Suprapubic skin (tissue), 3 donors: ENCODE data around the gene HMG20A.

Source experiments
- CTCF ChIP-seq, 2 donors: fragments of 200-600 bp in 1 of 2; fragments of 450-650 bp in 1 of 2; sonication (generic) in 1 of 2; IDR thresholded peaks; one replicate each; pipeline ENCODE4 v1.5.1; 2016 to 2019; ENCODE audit warnings: antibody characterized with exemption in 2 of 2, mild to moderate bottlenecking in 1 of 2, moderate library complexity in 1 of 2
- EP300 ChIP-seq: sonication (generic); formaldehyde crosslinking; IDR thresholded peaks from one replicate; pipeline ENCODE4 v1.6.1; 2017; ENCODE audit warnings: antibody characterized with exemption
- POLR2A ChIP-seq, 2 donors: fragments of 450-650 bp; IDR thresholded peaks; one replicate each; pipeline ENCODE4 v1.6.1; 2017; ENCODE audit warnings: antibody characterized with exemption in 2 of 2, mild to moderate bottlenecking in 2 of 2, moderate library complexity in 2 of 2

GRCh38 chr15:77440378-77440999, 19.8 kb downstream of the HMG20A start:
- TF ChIP-seq CTCF (IDR thresholded peaks at IDR 0.05) (no peak), POLR2A (IDR thresholded peaks at IDR 0.05) (no peak), EP300 (no peak)
